IPS DF 6.9 (cell line): ENCODE measurements around the gene DHX40.

Source experiments
- DNase-seq: peaks from one replicate; pipeline ENCODE4 v3.0.0-alpha.2; 2013; ENCODE audit warnings: low read depth, low spot score
- H3K27ac ChIP-seq: one replicate; pipeline ENCODE4 v1.5.1; 2013; ENCODE audit warnings: low read length, control low read depth
- H3K27me3 ChIP-seq: 2 replicates; pipeline ENCODE4 v1.6.1; 2013; ENCODE audit warnings: mild to moderate bottlenecking, low read length; ENCODE audit not compliant: control insufficient read depth, insufficient read depth
- H3K36me3 ChIP-seq: 2 replicates; pipeline ENCODE4 v1.6.1; 2013; ENCODE audit warnings: low read length; ENCODE audit not compliant: control insufficient read depth, insufficient read depth
- H3K4me1 ChIP-seq: 2 replicates; pipeline ENCODE4 v1.6.1; 2013; ENCODE audit warnings: low read length; ENCODE audit not compliant: control insufficient read depth, insufficient read depth
- H3K4me3 ChIP-seq: 2 replicates; pipeline ENCODE4 v1.5.1; 2013; ENCODE audit warnings: mild to moderate bottlenecking, low read length
- H3K9me3 ChIP-seq: 2 replicates; pipeline ENCODE4 v1.6.1; 2013; ENCODE audit warnings: low read length, inconsistent platforms; ENCODE audit not compliant: control insufficient read depth, insufficient read depth
- WGBS: extraction: QIAGEN DNeasy Blood & Tissue Kit; methylation state at CpG from one replicate; pipeline ENCODE4 v1.1.7; 2013; ENCODE audit warnings: mixed read lengths, missing lambda C conversion rate; ENCODE audit not compliant: insufficient read length, insufficient coverage; 5-methylcytosine and 5-hydroxymethylcytosine counted together

Gene DHX40

GRCh38 chr17:59627274-59627673 lies 61.9 kb downstream of the DHX40 start:
- H3K27ac ChIP-seq = no peak overlapping the region
- 100% methylated on average over 2 of the region's 3 CpGs for WGBS
- H3K4me3 ChIP-seq = no peak overlapping the region
- H3K4me1 ChIP-seq = no peaks in the 10 kb centered on the region
- H3K27me3 ChIP-seq = no peaks in the 10 kb centered on the region
- no peak for DNase-seq
- no peaks in the 10 kb centered on the region; the same call in 1 of the 2 replicates for H3K36me3 ChIP-seq
- H3K9me3 ChIP-seq = no peaks in the 10 kb centered on the region

GRCh38 chr17:59627770-59628171 lies 62.4 kb downstream of the DHX40 start:
- Histone ChIP-seq H3K27me3 (no peaks in the 10 kb centered on the region), H3K27ac (no peak overlapping the region), H3K9me3 (no peaks in the 10 kb centered on the region), H3K36me3 (no peaks in the 10 kb centered on the region; the same call in 1 of the 2 replicates), H3K4me3 (no peak overlapping the region), H3K4me1 (no peaks in the 10 kb centered on the region)
- WGBS = no CpG with 5 or more reads among the region's 2 CpGs
- no peak for DNase-seq

GRCh38 chr17:59629174-59629573 lies 63.8 kb downstream of the DHX40 start:
- no peaks in the 10 kb centered on the region; the same call in 1 of the 2 replicates for H3K36me3 ChIP-seq
- DNase-seq = no peak

GRCh38 chr17:59631276-59631675 lies 65.9 kb downstream of the DHX40 start:
- Histone ChIP-seq H3K4me3 (no peak overlapping the region), H3K27me3 (no peaks in the 10 kb centered on the region), H3K27ac (no peak overlapping the region), H3K4me1 (no peaks in the 10 kb centered on the region; the same call in 1 of the 2 replicates), H3K9me3 (no peaks in the 10 kb centered on the region), H3K36me3 (no peaks in the 10 kb centered on the region; the same call in 1 of the 2 replicates)
- DNase-seq = no peak
- WGBS = no CpG with 5 or more reads among the region's 1 CpG

More at GRCh38 chr17:59629174-59629573, 63.8 kb downstream of the DHX40 start:
- no peaks in the 10 kb centered on the region; the same call in 1 of the 2 replicates for H3K4me1 ChIP-seq
- WGBS = no CpG with 5 or more reads among the region's 3 CpGs
- no peaks in the 10 kb centered on the region for H3K9me3 ChIP-seq
- no peak overlapping the region for H3K4me3 ChIP-seq
- no peaks in the 10 kb centered on the region for H3K27me3 ChIP-seq
- H3K27ac ChIP-seq = no peak overlapping the region

- H3K36me3 ChIP-seq = no peaks in the 10 kb centered on the region; the same call in 1 of the 2 replicates
- H3K9me3 ChIP-seq = no peaks in the 10 kb centered on the region
- no CpG with 5 or more reads among the region's 6 CpGs for WGBS
- no peak overlapping the region for H3K4me3 ChIP-seq
- no peak for DNase-seq
- H3K27ac ChIP-seq = no peak overlapping the region
- no peaks in the 10 kb centered on the region; the same call in 1 of the 2 replicates for H3K4me1 ChIP-seq
- no peaks in the 10 kb centered on the region for H3K27me3 ChIP-seq
These were observed 67.0 kb downstream of the DHX40 start for GRCh38 chr17:59632398-59632797.

GRCh38 chr17:59633658-59634359 lies 68.4 kb downstream of the DHX40 start:
- Histone ChIP-seq H3K4me1 (no peaks in the 10 kb centered on the region; the same call in 1 of the 2 replicates), H3K36me3 (no peaks in the 10 kb centered on the region), H3K4me3 (no peak overlapping the region), H3K27ac (no peak overlapping the region), H3K9me3 (no peaks in the 10 kb centered on the region), H3K27me3 (no peaks in the 10 kb centered on the region)
- DNase-seq = no peak
- whole genome bisulfite sequencing = no CpG with 5 or more reads among the region's 5 CpGs

- H3K27ac ChIP-seq = no peak overlapping the region
- H3K4me1 ChIP-seq = no peaks in the 10 kb centered on the region; the same call in 1 of the 2 replicates
- H3K9me3 ChIP-seq = no peaks in the 10 kb centered on the region
- no peaks in the 10 kb centered on the region for H3K36me3 ChIP-seq
- no peak overlapping the region for H3K4me3 ChIP-seq
- H3K27me3 ChIP-seq = no peaks in the 10 kb centered on the region
- no peak for DNase-seq
- WGBS = no CpG with 5 or more reads among the region's 3 CpGs
These were observed 69.5 kb downstream of the DHX40 start for GRCh38 chr17:59634632-59635541.

- no peak overlapping the region for H3K27ac ChIP-seq
- no peaks in the 10 kb centered on the region for H3K9me3 ChIP-seq
- H3K4me1 ChIP-seq = no peaks in the 10 kb centered on the region; the same call in 1 of the 2 replicates
- H3K4me3 ChIP-seq = no peak overlapping the region
- DNase-seq = no peak
- WGBS = no CpG with 5 or more reads among the region's 1 CpG
- no peaks in the 10 kb centered on the region for H3K36me3 ChIP-seq
- no peaks in the 10 kb centered on the region for H3K27me3 ChIP-seq
These were observed 72.4 kb downstream of the DHX40 start for GRCh38 chr17:59637611-59638310.

GRCh38 chr17:59638553-59638952 lies 73.1 kb downstream of the DHX40 start:
- Histone ChIP-seq H3K27ac (no peak overlapping the region), H3K36me3 (no peaks in the 10 kb centered on the region), H3K27me3 (no peaks in the 10 kb centered on the region), H3K4me3 (no peak overlapping the region), H3K9me3 (no peaks in the 10 kb centered on the region), H3K4me1 (no peaks in the 10 kb centered on the region; the same call in 1 of the 2 replicates)
- DNase-seq = no peak
- no CpG with 5 or more reads among the region's 10 CpGs for WGBS
